Prostate gland (tissue), 2 donors: ENCODE measurements around the gene IL15RA.

ENCODE experiments used
- CTCF ChIP-seq, 4 experiments: fragments of 200-600 bp in 2 of 4; fragments of 450-650 bp in 2 of 4; sonication (generic) in 2 of 4; IDR thresholded peaks; 1 replicate in 3 of 4; 2 replicates in 1 of 4; pipeline ENCODE4 v1.5.1; 2016 to 2019; ENCODE audit warnings: antibody characterized with exemption in 4 of 4, mild to moderate bottlenecking in 2 of 4, moderate library complexity in 2 of 4
- POLR2A ChIP-seq: fragments of 450-650 bp; IDR thresholded peaks from one replicate; pipeline ENCODE4 v1.6.1; 2016; ENCODE audit warnings: antibody characterized with exemption, mild to moderate bottlenecking
- POLR2AphosphoS5 ChIP-seq: sonication (generic); formaldehyde crosslinking; IDR thresholded peaks from one replicate; pipeline ENCODE4 v1.6.1; 2017; ENCODE audit warnings: antibody characterized with exemption

- TF ChIP-seq CTCF (IDR thresholded peaks at IDR 0.05) = no peak
- TF ChIP-seq POLR2A = no peak
- TF ChIP-seq POLR2AphosphoS5 = no peak
Measured at GRCh38 chr10:5992398-5992797, 15.1 kb upstream of the IL15RA start.
